ENCODE data around the gene VPS11. TPM values are rescaled to one million over a fixed set of nuclear protein-coding genes. Genes with fewer than 3 reads are reported as not detected.
"Not testable (repeated sequence)": the region's sequence is repeated elsewhere in the genome, so short reads cannot be mapped to it uniquely, and the experiment has no call there.

Gene VPS11
- total and polyA plus RNA-seq, 4 donors: 21.8 to 60.5 (median 26.5) TPM

DNA sequence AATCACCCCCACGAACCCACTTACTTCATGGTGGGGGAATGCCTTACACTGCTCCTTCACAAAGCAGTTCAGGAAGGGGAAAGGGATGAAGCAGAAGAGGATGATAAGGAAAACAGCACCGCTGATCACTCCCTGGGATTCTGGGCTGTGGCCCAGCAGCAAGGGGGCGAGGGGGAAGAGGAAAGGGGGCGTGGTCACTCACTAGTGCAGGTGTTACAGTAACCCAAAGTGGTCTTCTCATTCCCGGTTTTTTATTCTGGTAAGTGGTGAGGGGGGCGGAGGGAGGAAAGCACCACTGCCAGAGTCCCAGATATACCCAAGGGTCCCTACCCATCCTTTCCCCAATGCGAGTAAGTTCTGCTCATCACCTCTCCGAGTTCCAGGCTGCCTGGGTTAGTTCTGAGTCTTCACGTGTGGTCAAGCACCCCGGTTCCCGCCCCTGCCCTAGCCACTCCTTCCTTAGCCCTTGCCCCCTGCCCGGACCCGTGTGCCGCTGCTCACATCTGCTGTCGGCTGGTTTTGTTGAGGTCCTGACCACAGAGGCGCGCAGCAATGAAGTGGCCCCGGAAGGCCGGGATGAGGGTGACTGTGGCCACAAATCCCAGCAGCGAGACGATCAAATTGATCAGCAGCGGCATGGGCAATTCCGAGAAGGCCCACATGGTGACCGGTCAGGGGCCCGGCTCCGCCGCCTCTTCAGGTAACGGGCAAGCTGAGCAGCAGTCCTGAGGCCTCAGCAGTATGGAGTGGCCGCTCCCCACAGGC lies 33.6 kb downstream of the VPS11 start:
- Histone ChIP-seq H3K27me3 (ENCODE audit: control insufficient read depth in 1 of 2, insufficient read depth in 2 of 2, low read length in 1 of 2) (no peaks in the 10 kb centered on the region), H3K4me3 (ENCODE audit: low read length in 2 of 2) (peak overlapping the region; percentile 43 to 46), H3K9me3 (ENCODE audit: control insufficient read depth, low read length) (no peaks in the 10 kb centered on the region), H3K27ac (ENCODE audit: low read depth in 1 of 2, low read length in 2 of 2) (peak overlapping the region in 1 of 2 donors; percentile 58), H3K36me3 (ENCODE audit: control insufficient read depth in 1 of 2, insufficient read depth in 2 of 2, low read length in 1 of 2) (peaks cover 0 to 7% of the 10 kb centered on the region in 2 donors), H3K4me1 (ENCODE audit: control insufficient read depth in 1 of 2, insufficient read depth in 2 of 2, low read length in 2 of 2) (no peaks in the 10 kb centered on the region)
- WGBS, 2 donors: 1 to 2% methylated on average over 29 of the region's 29 CpGs
- intact Hi-C loops (cut with DNase I): no loop called here
- peak; percentile 61 for ATAC-seq (ENCODE audit: low FRiP score)
- DNase-seq: peak; percentile 41 to 60

DNA sequence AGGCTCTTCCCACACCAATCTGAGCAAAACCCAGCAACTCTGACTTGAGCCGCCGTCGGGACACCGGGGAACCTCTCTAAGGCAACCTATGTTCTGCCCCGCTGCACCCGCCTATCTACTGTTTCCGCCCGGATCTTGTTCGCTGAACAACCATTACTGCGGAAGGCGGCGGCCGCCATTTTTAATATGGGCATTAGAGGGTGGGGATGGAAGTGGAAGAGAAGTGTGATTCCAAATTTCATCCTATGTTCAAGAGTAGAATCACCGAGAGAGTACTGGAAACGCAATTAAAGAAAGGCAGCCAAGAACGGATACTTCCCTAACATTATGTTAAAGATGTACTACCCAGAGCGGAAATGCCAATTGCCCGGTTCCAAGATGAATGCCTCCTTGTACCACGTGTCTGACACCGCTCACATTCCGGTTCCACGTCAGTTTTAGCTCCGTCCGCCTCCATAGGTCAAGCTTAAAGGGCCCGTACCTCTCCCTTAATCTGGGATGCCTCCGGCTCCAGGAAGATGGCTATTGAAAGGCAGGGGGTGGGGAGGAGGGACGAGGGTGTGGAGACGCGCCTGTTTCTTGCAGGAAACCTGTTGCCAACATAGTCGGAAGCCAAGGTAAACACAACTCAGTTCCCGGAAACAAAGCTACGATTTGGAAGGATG lies 34.3 kb downstream of the VPS11 start, which contains the start of gene DPAGT1:
TSS of gene DPAGT1 (minus strand) at position 95 of the 665 bp plus-strand sequence. CDS start 198 bp downstream, outside the sequence.
- Histone ChIP-seq H3K9me3 (ENCODE audit: control insufficient read depth, low read length) (no peaks in the 10 kb centered on the region), H3K27ac (ENCODE audit: low read depth in 1 of 2, low read length in 2 of 2) (peak within 1 kb of the TSS; percentile 29 to 95), H3K4me3 (ENCODE audit: low read length in 2 of 2) (peak within 1 kb of the TSS; percentile 43 to 70), H3K4me1 (ENCODE audit: control insufficient read depth in 1 of 2, insufficient read depth in 2 of 2, low read length in 2 of 2) (no peaks in the 10 kb centered on the region), H3K27me3 (ENCODE audit: control insufficient read depth in 1 of 2, insufficient read depth in 2 of 2, low read length in 1 of 2) (no peaks in the 10 kb centered on the region), H3K36me3 (ENCODE audit: control insufficient read depth in 1 of 2, insufficient read depth in 2 of 2, low read length in 1 of 2) (peaks cover 0 to 7% of the 10 kb centered on the region in 2 donors)
- DNase-seq: peak; percentile 93 to 94
- intact Hi-C loops (cut with DNase I): loop anchor here in 1 of 2 donors (1.0 kb wide), 1 partner anchor 215 kb away; the partner anchor contains the start of gene MCAM
- ATAC-seq (ENCODE audit: low FRiP score): peak; percentile 97
- WGBS, 2 donors: 0% methylated on average over 32 of the region's 32 CpGs

DNA sequence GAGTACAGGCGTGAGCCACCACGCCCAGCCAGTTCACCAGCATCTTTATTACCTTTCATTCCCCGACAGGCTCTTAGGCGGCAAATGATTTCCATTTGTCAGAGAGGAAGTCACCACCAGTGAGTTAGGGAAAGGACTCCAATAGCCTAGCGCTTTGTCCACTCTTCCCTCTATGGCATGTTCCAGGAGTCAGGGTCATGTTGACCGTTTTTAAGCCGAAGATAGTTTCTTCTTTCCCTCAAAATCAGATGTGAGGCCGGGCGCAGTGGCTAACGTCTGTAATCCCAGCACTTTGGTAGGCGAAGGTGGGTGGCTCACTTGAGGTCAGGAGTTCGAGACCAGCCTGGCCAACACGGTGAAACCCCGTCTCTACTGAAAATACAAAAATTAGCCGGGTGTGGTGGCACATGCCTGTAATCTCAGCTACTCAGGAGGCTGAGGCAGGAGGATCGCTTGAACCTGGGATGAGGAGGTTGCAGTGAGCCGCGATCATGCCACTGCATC lies 35.6 kb downstream of the VPS11 start:
- H3K36me3 ChIP-seq (ENCODE audit: control insufficient read depth in 1 of 2, insufficient read depth in 2 of 2, low read length in 1 of 2); intact Hi-C loops (cut with DNase I); H3K27me3 ChIP-seq (ENCODE audit: control insufficient read depth in 1 of 2, insufficient read depth in 2 of 2, low read length in 1 of 2); ATAC-seq (ENCODE audit: low FRiP score); H3K4me1 ChIP-seq (ENCODE audit: control insufficient read depth in 1 of 2, insufficient read depth in 2 of 2, low read length in 2 of 2); H3K4me3 ChIP-seq (ENCODE audit: low read length in 2 of 2); H3K9me3 ChIP-seq (ENCODE audit: control insufficient read depth, low read length): not testable (repeated sequence)
- peak in 1 of 2 donors; percentile 27 for DNase-seq
- H3K27ac ChIP-seq (ENCODE audit: low read depth in 1 of 2, low read length in 2 of 2): peak overlapping the region in 1 of 2 donors; percentile 73
- WGBS, 2 donors: 87 to 88% methylated on average over 18 of the region's 18 CpGs

DNA sequence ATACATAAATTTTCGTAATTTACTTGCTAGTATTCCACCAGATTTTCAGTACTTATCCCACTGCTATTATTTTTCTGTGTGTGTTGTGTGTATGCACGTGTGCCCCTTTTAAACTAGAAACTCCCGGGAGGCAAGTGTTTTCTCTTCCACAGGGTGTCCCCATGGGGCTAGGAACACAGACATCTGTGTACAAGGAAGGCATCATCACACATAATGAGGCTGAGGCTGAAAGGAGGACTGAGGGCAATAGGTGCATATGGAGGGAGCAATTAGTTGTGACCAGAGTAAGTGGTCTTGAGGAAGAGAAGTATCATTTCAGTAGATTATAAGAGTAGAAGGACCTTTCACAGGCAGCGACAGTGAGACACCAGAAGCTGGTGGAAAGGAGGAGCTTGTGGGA lies 36.2 kb downstream of the VPS11 start:
- DNase-seq: no peak
- Histone ChIP-seq H3K36me3 (ENCODE audit: control insufficient read depth in 1 of 2, insufficient read depth in 2 of 2, low read length in 1 of 2) (no peaks in the 10 kb centered on the region), H3K27me3 (ENCODE audit: control insufficient read depth in 1 of 2, insufficient read depth in 2 of 2, low read length in 1 of 2) (no peaks in the 10 kb centered on the region), H3K4me3 (ENCODE audit: low read length in 2 of 2) (no peak overlapping the region), H3K9me3 (ENCODE audit: control insufficient read depth, low read length) (no peaks in the 10 kb centered on the region), H3K27ac (ENCODE audit: low read depth in 1 of 2, low read length in 2 of 2) (no peak overlapping the region), H3K4me1 (ENCODE audit: control insufficient read depth in 1 of 2, insufficient read depth in 2 of 2, low read length in 2 of 2) (peaks cover 0 to under 1% of the 10 kb centered on the region in 2 donors)
- intact Hi-C loops (cut with DNase I): no loop called here
- 61 to 65% methylated on average over 4 of the region's 4 CpGs for WGBS, 2 donors
- no peak for ATAC-seq (ENCODE audit: low FRiP score)

DNA sequence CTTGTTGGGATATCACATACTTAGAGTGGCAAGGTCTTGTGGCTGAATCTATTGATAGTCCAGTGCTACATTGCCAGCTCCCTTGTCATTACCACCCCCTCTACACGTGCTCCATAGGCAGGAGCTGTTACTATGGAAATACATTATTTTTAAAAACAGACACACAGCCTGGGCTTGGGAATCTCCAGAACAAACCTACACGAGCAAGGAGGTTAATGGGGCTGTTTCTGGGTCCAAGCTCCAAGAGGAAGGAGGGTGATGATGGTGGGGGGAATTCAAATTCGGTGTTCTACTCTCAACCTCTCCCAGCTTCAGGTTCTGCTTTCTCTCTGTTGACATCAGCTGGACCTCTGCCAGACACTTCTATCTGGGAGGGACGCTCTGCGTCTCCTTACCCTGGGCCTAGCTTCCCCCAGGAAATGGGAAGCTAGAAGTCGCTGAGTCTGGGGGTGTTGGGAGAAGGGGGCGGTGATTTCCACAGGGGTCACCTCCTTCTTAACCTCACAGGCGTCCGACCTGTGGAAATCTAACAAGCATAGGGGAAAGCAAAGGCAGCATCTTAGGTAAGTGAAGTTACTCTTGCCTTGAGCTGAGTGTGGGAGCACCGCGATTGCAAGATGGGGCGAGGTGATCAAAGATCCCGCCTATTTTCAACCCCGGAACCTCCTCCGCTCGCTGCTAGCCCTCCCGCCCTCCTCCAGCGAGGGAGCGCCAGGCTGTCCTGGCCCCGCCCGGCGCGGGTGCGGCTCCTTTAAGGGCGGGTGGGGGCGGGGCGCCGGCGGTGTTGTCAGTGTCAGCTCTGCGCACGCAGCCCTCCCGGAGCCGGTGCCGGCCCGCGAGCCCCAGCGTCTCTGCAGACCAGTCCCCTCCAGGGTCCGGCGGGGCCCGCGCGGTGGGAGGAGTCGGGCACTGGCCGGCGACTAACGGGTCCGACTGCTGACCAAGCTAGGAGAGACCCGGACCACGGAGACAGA lies 39.2 kb downstream of the VPS11 start, which contains the start of gene C2CD2L:
TSS of gene C2CD2L (plus strand) at position 781 of the 974 bp plus-strand sequence. CDS start 398 bp downstream, outside the sequence.
- intact Hi-C loops (cut with DNase I): no loop called here
- peak; percentile 95 for ATAC-seq (ENCODE audit: low FRiP score)
- peaks cover 0 to 2% of the 10 kb centered on the region in 2 donors for H3K4me1 ChIP-seq (ENCODE audit: control insufficient read depth in 1 of 2, insufficient read depth in 2 of 2, low read length in 2 of 2)
- no peaks in the 10 kb centered on the region for H3K9me3 ChIP-seq (ENCODE audit: control insufficient read depth, low read length)
- H3K27ac ChIP-seq (ENCODE audit: low read depth in 1 of 2, low read length in 2 of 2): peak within 1 kb of the TSS in 1 of 2 donors; percentile 62
- peak within 1 kb of the TSS; percentile 84 to 95 for H3K4me3 ChIP-seq (ENCODE audit: low read length in 2 of 2)
- peak; percentile 95 to 96 for DNase-seq
- H3K36me3 ChIP-seq (ENCODE audit: control insufficient read depth in 1 of 2, insufficient read depth in 2 of 2, low read length in 1 of 2): peaks cover 0 to 4% of the 10 kb centered on the region in 2 donors
- no peaks in the 10 kb centered on the region for H3K27me3 ChIP-seq (ENCODE audit: control insufficient read depth in 1 of 2, insufficient read depth in 2 of 2, low read length in 1 of 2)
- 0 to 1% methylated on average over 42 to 49 of the region's 49 CpGs for WGBS, 2 donors

DNA sequence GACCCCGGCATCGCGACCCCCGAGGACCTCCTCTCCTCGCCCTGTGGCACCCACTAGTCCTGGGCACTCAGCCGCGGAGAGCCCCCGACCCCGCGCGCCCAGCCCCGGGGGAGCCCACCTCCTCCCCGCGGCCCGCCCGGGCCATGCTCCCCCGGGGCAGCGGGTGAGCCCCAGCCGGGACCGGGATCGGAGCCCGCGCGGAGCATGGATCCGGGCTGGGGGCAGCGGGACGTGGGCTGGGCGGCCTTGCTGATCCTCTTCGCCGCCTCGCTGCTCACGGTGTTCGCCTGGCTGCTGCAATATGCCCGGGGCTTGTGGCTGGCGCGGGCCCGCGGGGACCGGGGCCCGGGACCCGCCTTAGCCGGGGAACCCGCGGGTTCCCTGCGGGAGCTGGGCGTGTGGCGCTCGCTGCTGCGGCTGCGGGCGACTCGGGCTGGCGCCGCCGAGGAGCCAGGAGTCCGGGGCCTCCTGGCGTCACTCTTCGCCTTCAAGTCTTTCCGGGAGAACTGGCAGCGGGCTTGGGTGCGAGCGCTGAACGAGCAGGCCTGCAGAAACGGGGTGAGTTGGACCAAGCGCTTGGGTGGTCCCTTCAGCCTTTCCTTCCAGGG lies 40.0 kb downstream of the VPS11 start:
- no peaks in the 10 kb centered on the region for H3K9me3 ChIP-seq (ENCODE audit: control insufficient read depth, low read length)
- intact Hi-C loops (cut with DNase I): no loop called here
- peaks cover 0 to 4% of the 10 kb centered on the region in 2 donors for H3K36me3 ChIP-seq (ENCODE audit: control insufficient read depth in 1 of 2, insufficient read depth in 2 of 2, low read length in 1 of 2)
- H3K4me1 ChIP-seq (ENCODE audit: control insufficient read depth in 1 of 2, insufficient read depth in 2 of 2, low read length in 2 of 2): peaks cover 0 to 2% of the 10 kb centered on the region in 2 donors
- peak overlapping the region in 1 of 2 donors; percentile 62 for H3K27ac ChIP-seq (ENCODE audit: low read depth in 1 of 2, low read length in 2 of 2)
- WGBS, 2 donors: 0 to 1% methylated on average over 42 to 65 of the region's 65 CpGs
- peak overlapping the region; percentile 84 to 95 for H3K4me3 ChIP-seq (ENCODE audit: low read length in 2 of 2)
- ATAC-seq (ENCODE audit: low FRiP score): peak; percentile 1
- DNase-seq: peak in 1 of 2 donors; percentile 54
- H3K27me3 ChIP-seq (ENCODE audit: control insufficient read depth in 1 of 2, insufficient read depth in 2 of 2, low read length in 1 of 2): no peaks in the 10 kb centered on the region

DNA sequence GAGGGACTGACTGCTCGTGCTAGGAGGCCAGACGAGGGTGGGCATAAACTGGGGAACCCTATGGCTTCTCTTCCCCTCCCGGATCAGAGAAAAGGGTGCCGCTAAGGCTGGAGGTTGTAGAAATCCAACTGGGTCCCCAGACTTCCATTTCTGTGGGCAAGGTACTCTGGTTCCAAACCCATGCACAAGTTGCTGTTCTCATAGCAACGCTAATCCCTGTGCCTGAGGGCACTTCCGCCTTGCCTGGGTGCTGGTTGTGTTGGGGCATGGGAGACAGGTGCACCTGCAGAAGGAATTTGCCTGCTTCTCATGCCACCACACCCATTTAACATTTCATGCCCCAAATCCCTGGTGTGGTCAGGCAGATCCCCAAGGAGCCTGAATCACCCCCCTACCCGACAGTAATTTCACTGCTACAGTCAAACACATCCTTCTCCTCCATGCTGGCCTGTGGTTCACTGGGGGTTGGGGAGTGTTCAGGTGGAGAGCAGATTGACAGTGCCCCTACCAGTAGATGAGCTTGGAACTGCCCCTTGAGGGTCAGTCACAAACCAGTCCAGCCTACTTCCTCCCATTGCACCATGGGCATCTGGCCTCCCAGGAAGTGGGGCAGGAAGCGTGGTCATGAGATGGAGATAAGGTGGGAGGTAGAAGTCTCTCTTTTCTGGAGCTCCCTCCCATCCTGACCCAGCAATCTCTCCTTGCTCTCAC lies 40.7 kb downstream of the VPS11 start:
- Histone ChIP-seq H3K4me3 (ENCODE audit: low read length in 2 of 2) (peak overlapping the region; percentile 84 to 95), H3K4me1 (ENCODE audit: control insufficient read depth in 1 of 2, insufficient read depth in 2 of 2, low read length in 2 of 2) (peaks cover 0 to 2% of the 10 kb centered on the region in 2 donors), H3K9me3 (ENCODE audit: control insufficient read depth, low read length) (no peaks in the 10 kb centered on the region), H3K27me3 (ENCODE audit: control insufficient read depth in 1 of 2, insufficient read depth in 2 of 2, low read length in 1 of 2) (no peaks in the 10 kb centered on the region), H3K27ac (ENCODE audit: low read depth in 1 of 2, low read length in 2 of 2) (no peak overlapping the region), H3K36me3 (ENCODE audit: control insufficient read depth in 1 of 2, insufficient read depth in 2 of 2, low read length in 1 of 2) (peaks cover 0 to 5% of the 10 kb centered on the region in 2 donors)
- intact Hi-C loops (cut with DNase I): no loop called here
- WGBS, 2 donors: 20 to 27% methylated on average over 8 of the region's 8 CpGs
- DNase-seq (peak; percentile 50 to 60), ATAC-seq (ENCODE audit: low FRiP score) (no peak)

Measured in aorta (tissue), 5 donors.